KG1 (cell line): Measurements from ENCODE around the gene VWA2.

Experiments
- DNase-seq: peaks from one replicate; lab custom pipeline; 2025; lab: John Stamatoyannopoulos, UW

Gene VWA2

GRCh38 chr10:114250236-114250635 is 11.2 kb downstream of the VWA2 start:
- no peak for DNase-seq

DNA sequence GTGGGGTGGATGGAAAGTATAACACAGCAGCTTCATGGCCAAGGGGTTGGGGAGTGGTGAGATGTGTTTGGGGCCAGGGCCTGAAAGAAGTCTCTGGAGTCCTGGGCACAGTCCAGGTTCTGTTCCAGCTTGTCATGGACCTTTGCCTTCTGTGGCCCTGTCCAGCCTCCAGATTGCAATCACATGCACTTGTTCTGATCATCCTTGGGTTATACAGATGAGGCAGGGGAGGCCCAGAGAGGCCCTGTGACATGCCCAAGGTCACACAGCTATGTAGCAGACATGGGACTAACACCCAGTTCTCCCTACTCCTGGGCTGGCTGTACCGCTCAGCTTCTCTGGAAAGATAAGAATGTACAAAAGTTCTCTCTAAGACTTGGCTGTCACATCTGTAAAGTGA is 11.7 kb downstream of the VWA2 start:
- no peak for DNase-seq

- no peak for DNase-seq
Observed at GRCh38 chr10:114252092-114252491, 13.0 kb downstream of the VWA2 start.

- DNase-seq, result no peak
Observed at GRCh38 chr10:114252883-114253282, 13.8 kb downstream of the VWA2 start.

DNA sequence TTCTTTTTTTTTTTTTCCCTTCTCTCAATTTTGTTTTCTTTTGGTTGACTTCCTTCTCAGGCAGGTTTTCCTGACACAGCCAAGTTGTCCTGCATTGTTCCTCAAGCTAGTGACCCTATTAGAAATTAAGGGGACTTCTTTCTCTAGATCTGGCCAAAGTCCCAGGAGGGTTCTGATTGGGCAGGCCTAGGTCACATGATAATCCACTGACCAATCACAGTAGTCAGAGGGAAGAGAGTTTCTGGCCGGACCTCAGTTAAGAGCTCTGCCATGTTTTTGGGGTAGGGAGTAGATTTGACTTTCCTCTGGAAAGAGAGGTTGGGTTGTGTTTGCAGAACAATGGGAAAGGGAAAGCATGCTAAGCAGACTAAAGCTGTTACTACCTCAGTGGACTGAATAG is 16.2 kb downstream of the VWA2 start:
- no peak for DNase-seq

- DNase-seq, result no peak
Observed at GRCh38 chr10:114256008-114256765, 17.1 kb downstream of the VWA2 start.

DNA sequence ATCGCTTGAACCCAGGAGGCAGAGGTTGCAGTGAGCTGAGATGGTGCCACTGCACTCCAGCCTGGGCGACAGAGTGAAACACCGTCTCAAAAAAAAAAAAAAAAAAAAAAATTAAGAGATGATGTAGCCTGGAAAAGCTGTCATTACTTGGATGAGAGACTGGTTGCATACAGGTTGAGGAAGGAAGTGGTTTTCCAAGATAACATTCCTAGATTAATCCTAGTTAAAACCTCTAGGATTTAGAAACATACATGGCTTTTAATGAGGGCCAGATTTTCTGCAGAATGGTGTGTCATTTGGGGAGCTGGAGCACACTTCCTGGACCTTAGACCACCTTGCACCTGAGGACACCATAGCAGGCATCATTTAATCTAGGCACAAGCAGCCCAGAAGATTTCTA is 17.8 kb downstream of the VWA2 start:
- no peak for DNase-seq

DNA sequence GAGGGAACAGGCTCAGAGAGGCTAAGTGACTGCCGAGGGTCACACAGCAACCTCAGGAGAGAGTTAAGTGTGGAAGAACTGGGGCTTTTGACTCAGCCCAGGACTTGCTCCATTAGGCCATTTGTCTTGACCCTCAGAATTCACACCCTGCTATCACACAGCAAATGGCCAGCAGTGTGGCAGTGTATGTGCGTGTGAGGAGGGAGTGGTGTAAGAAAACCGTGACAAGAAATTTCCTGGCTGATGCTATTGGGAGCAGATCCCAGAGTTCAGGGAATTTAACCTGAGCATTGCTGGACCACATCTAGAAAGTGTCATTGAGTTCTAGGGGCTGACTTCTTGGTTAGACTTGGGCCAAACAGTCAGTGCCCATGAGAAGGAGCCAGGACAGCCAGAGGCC is 18.4 kb downstream of the VWA2 start:
- DNase-seq, result no peak

- DNase-seq, result no peak
Observed at GRCh38 chr10:114258274-114258840, 19.3 kb downstream of the VWA2 start.

DNA sequence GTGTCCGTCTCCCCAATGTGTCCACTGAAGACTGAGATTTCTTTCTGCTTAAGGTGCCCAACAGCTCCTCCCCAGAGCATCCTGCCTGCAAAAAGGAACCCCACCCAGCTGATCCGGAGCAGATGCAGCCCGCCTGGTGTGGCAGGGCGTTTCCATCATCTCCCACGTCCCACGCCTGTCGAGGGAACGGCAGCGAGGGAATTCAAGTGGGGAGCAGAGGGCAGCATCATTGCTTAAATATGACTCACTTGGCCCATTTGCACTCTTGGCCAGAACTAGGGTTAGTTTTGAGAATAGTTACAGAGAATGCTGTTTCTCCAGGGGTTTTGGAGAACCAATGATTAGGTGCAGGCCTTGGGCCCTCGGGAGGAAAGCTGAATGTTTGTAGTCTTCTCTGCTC is 20.8 kb downstream of the VWA2 start:
- DNase-seq, result no peak

DNA sequence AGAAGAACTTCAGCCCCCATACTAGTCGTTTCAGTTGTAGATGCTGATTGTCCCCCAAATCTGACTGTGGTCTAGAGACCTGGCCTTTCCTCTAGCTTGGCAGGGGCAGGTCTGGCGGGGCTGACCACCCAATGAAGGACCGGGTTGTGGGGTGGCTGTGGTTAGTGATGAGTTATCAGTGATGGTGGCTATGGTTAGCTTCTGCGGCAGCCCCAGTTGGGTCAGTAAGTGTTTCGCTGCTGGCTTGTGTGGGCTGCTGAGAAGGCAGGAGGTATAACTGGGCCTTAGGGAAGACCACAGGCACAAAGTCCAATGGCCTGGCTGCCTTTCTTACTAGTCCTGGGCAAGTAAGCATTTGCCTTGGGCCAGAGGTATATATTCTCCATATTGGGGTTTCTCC is 21.3 kb downstream of the VWA2 start:
- DNase-seq, result no peak

DNA sequence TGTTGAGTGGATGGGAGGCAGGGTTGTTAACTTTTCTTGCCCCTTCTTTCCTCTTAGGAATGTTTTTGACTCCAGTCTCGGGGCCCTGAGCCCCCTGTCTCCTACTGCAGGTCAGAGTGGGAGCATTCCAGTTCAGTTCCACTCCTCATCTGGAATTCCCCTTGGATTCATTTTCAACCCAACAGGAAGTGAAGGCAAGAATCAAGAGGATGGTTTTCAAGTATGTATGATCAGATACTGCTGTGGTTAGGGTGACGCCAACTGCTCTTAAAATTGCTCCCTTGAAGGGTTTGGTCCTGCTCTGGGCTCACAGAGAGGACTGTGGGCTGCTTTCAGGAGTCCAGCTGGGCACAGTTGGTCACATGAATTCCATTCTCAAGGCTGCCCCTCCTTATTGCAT is 22.0 kb downstream of the VWA2 start:
- DNase-seq, result no peak

- DNase-seq, result no peak
Observed at GRCh38 chr10:114262496-114262895, 23.4 kb downstream of the VWA2 start.

DNA sequence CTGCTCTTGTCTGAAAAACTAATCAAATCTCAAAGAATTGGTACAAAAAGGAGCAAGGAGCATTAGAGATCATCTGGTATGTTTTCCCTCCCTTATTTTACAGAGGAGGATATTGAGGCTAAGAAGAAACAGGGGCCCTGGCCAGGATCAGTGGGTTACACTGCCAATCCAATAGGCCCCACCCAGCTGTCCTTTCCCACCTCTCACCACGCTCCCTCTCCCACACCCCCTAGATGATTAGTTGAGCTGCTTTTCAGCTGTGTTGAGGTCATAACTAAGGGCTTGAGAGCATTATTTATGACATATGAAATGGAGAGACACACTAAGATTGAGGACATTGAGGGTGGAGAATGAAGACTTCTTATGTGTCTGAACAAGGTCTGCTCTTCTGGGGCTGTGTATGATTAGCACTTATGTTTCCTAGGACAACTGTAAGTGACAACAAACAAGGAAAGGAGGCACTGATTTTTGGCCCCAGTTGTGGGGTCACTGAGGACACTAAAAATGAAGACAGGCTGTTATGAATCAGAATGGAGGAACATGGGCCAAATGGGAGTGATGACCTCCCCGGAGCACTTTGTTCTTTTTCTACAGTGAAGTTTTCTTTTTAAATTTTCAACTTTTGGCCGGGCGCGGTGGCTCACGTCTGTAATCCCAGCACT is 26.5 kb downstream of the VWA2 start:
- DNase-seq, result no peak

DNA sequence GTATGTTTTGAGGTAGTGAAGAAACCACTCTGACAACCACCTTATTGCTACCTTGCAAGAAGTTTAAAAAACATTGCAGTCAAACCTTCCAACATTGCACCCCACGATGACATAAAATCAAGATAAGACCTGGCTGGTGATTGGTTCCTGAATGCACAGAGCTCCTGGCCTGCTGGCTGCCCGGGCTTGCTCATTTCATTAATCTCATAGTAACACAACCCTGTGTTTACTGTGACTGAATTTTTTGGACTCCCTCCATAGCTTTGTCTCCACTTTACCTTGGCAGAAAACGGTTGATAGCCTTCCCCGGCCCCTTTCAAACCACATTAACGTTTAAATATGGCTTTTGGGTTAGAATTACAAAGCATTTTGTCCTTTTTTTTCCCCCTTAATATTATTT is 27.5 kb downstream of the VWA2 start:
- DNase-seq, result no peak

GRCh38 chr10:114271075-114271778 is 32.2 kb downstream of the VWA2 start:
- no peak for DNase-seq

DNA sequence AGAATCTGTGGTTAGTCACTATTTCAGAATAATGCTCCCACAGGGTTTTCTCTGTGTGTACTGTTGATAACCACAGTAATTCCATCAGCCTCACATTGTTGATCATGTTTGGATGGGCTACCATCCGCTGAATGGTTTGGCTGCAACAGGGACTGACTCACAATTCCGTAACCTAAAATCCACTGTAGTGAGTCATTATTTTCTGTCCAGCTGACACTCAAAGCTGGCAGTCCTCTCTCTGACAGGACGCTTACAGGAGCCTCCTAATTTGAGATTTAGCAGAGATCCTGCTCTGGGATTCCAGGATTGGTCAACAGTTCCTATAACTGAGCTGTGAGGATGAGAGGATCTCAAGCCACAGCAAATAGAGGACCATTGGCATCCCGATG is 32.7 kb downstream of the VWA2 start:
- DNase-seq, result no peak

DNA sequence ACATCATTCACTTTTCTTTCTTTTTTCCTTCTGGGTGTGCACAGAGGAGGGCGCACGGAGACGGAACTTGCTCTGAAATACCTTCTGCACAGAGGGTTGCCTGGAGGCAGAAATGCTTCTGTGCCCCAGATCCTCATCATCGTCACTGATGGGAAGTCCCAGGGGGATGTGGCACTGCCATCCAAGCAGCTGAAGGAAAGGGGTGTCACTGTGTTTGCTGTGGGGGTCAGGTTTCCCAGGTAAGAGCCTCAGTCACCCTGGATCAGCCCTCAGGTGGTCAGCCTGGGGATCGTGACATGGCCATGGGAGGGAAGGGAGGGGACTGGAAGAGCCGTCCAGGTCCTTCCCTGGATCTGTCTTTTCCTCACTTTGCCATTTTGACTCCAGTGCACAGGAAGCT is 33.6 kb downstream of the VWA2 start:
- DNase-seq, result no peak

- DNase-seq, result no peak
Observed at GRCh38 chr10:114273910-114274309, 34.9 kb downstream of the VWA2 start.

DNA sequence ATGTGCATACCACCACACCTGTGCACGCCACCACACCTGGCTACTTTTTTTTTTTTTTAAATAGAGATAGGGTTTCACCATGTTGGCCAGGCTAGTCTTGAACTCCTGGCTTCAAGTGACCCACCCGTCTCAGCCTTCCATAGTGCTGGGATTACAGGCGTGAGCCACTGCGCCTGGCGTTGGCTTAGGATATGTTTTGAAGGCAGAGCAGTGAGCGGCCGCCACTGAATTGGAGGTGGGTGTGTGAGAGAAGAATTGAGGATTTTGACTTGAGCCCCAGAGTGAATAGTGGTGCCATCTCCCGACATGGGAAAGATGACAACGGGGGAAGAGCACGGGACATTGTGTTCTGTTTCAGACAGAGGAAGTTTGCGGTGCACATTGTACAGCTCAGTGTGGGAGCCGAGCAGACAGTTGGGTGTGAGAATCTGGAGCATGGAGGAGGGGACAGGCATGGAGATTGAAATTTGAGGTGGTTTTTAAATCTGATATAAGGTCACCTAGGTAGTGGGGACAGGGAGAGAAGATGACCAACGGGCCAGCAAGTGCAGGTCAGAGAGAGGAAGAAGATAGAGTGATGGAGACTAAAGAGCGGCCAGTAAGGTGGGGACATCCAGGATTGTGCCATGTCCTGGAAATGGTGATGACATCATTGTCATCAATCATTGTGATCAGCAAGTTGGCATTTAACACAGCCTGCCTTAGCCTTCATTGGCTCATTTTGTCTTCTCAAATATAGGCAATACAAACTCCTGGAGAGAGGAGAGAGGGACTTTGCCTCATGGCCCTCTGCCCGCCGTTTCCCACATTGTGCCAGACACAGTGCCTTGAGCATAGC is 35.8 kb downstream of the VWA2 start:
- no peak for DNase-seq

GRCh38 chr10:114276066-114276465 is 37.0 kb downstream of the VWA2 start:
- DNase-seq, result no peak

DNA sequence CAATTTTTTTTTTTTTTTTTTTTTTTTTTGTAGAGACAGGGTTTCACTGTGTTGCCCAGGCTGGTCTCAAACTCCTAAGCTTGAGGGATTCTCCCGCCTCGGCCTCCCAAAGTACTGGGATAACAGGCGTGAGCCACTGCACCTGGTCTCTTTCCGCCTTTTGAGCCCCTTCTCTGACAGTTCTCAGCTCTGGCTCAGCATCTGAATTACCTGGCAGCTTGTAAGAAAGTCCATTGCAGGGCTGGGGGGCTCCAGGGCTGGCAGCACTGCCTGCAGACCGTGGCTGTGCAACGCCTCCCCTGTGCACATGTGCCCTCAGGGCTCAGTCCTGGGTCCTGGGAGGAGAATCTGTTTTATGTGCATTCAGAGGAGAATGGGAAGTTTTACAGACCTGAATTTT is 37.6 kb downstream of the VWA2 start:
- no peak for DNase-seq
